SK-N-SH (cell line): ENCODE data around the gene RPL37A. TPM values are rescaled to one million over a fixed set of nuclear protein-coding genes. Genes with fewer than 3 reads are reported as not detected.

Source experiments
- CTCF ChIA-PET: fragments of 300-600, 350-600 bp; formaldehyde crosslinking; extraction: SDS; loops from one replicate; lab custom pipeline; 2021; lab: Yijun Ruan, JAX
- POLR2A ChIA-PET: fragments of 350-600 bp; sonication (Branson Sonifier 250); formaldehyde crosslinking; extraction: SDS; loops from one replicate; lab custom pipeline; 2020; ENCODE audit warnings: antibody characterized with exemption, inconsistent platforms; lab: Yijun Ruan, JAX
- DNase-seq: peaks from one replicate; pipeline ENCODE4 v3.0.0; 2012
- H2AFZ ChIP-seq: fragments of 200-600 bp; sonication (generic); 2 replicates; pipeline ENCODE4 v1.8.1; 2016; ENCODE audit warnings: antibody characterized with exemption, mild to moderate bottlenecking, low read depth
- H3F3A ChIP-seq: fragments of 200-600 bp; sonication (generic); replicated peaks from 2 replicates; pipeline ENCODE3; 2016; ENCODE audit warnings: antibody characterized with exemption, mild to moderate bottlenecking; ENCODE audit not compliant: insufficient read depth
- H3K27ac ChIP-seq, 2 experiments: fragments of 200-500 bp in 1 of 2; fragments of 200-600 bp in 1 of 2; sonication (Bioruptor generic) in 1 of 2; sonication (generic), shearing (Covaris generic) in 1 of 2; 2 replicates each; pipeline versions ENCODE4 v1.5.1 to v1.6.1; 2014 to 2016; ENCODE audit warnings: low read depth in 2 of 2, inconsistent platforms in 1 of 2, low read length in 1 of 2, mild to moderate bottlenecking in 1 of 2, mixed read lengths in 1 of 2
- H3K27me3 ChIP-seq: fragments of 200-600 bp; sonication (generic), shearing (Covaris generic); 2 replicates; pipeline ENCODE4 v1.6.1; 2016; ENCODE audit warnings: mixed run types; ENCODE audit not compliant: insufficient read depth
- H3K36me3 ChIP-seq, 2 experiments: fragments of 200-500 bp in 1 of 2; fragments of 200-600 bp in 1 of 2; sonication (Bioruptor generic) in 1 of 2; sonication (generic) in 1 of 2; replicated peaks in 1 of 2; 2 replicates each; pipeline versions ENCODE3 to v1.5.1; 2014 to 2016; ENCODE audit warnings: low read length in 1 of 2, mild to moderate bottlenecking in 1 of 2; ENCODE audit not compliant: insufficient read depth in 2 of 2, control insufficient read depth in 1 of 2
- H3K4me1 ChIP-seq, 2 experiments: fragments of 200-500 bp in 1 of 2; fragments of 200-600 bp in 1 of 2; sonication (Bioruptor generic) in 1 of 2; sonication (generic), shearing (Covaris generic) in 1 of 2; 2 replicates each; pipeline versions ENCODE4 v1.5.1 to v1.6.1; 2014 to 2016; ENCODE audit warnings: low read depth in 1 of 2, low read length in 1 of 2, mixed run types in 1 of 2; ENCODE audit not compliant: insufficient read depth in 2 of 2, control insufficient read depth in 1 of 2
- H3K4me2 ChIP-seq: fragments of 200-600 bp; sonication (generic), shearing (Covaris generic); 2 replicates; pipeline ENCODE4 v1.6.1; 2017; ENCODE audit warnings: mixed run types
- H3K4me3 ChIP-seq, 2 experiments: fragments of 200-500 bp in 1 of 2; fragments of 200-600 bp in 1 of 2; sonication (Bioruptor generic) in 1 of 2; sonication (generic), shearing (Covaris generic) in 1 of 2; 2 replicates each; pipeline versions ENCODE4 v1.5.1 to v1.8.1; 2014 to 2016; ENCODE audit warnings: low read depth in 2 of 2, inconsistent platforms in 1 of 2, low read length in 1 of 2, mild to moderate bottlenecking in 1 of 2, mixed read lengths in 1 of 2, moderate library complexity in 1 of 2
- H3K79me2 ChIP-seq: fragments of 200-600 bp; sonication (generic); 2 replicates; pipeline ENCODE4 v1.8.1; 2017; ENCODE audit warnings: mild to moderate bottlenecking; ENCODE audit not compliant: insufficient read depth
- H3K9ac ChIP-seq: fragments of 200-600 bp; sonication (generic); 2 replicates; pipeline ENCODE4 v1.6.1; 2017; ENCODE audit warnings: mixed run types
- H3K9me2 ChIP-seq: fragments of 200-600 bp; sonication (generic); 2 replicates; pipeline ENCODE4 v1.6.1; 2017; ENCODE audit warnings: mixed run types
- H3K9me3 ChIP-seq: fragments of 200-600 bp; sonication (generic); 2 replicates; pipeline ENCODE4 v1.6.1; 2017; ENCODE audit warnings: mixed run types, mild to moderate bottlenecking, moderate library complexity
- H4K20me1 ChIP-seq: fragments of 200-600 bp; sonication (generic); 2 replicates; pipeline ENCODE4 v1.6.1; 2017; ENCODE audit warnings: mild to moderate bottlenecking, mixed run types; ENCODE audit not compliant: insufficient read depth
- EP300 ChIP-seq, 2 experiments: IDR thresholded peaks; 2 replicates each; pipeline versions ENCODE4 v1.4.0 to v1.6.1; 2012; ENCODE audit warnings: borderline replicate concordance in 1 of 2, low read depth in 1 of 2, low read length in 1 of 2
- FOSL2 ChIP-seq: IDR thresholded peaks from 2 replicates; pipeline ENCODE4 v1.4.0; 2012; ENCODE audit warnings: low read depth, mild to moderate bottlenecking, moderate library complexity, borderline replicate concordance
- GATA2 ChIP-seq: sonication (generic); formaldehyde crosslinking; IDR thresholded peaks from 2 replicates; pipeline ENCODE4 v1.5.0; 2020; ENCODE audit warnings: mild to moderate bottlenecking, missing genetic modification reagents
- JUND ChIP-seq: IDR thresholded peaks from 2 replicates; pipeline ENCODE4 v1.4.0; 2012
- MEF2A ChIP-seq: IDR thresholded peaks from 2 replicates; pipeline ENCODE4 v1.4.0; 2012; ENCODE audit warnings: low read depth, borderline replicate concordance
- NFIC ChIP-seq: IDR thresholded peaks from 2 replicates; pipeline ENCODE4 v1.4.0; 2012; ENCODE audit warnings: borderline replicate concordance
- NRF1 ChIP-seq: IDR thresholded peaks from 2 replicates; pipeline ENCODE4 v1.6.1; 2012; ENCODE audit warnings: low read depth, mild to moderate bottlenecking, low read length
- POLR2AphosphoS5 ChIP-seq: IDR thresholded peaks from 2 replicates; pipeline ENCODE4 v1.6.1; 2012; ENCODE audit warnings: low read depth, low read length
- TAF1 ChIP-seq: IDR thresholded peaks from 2 replicates; pipeline ENCODE4 v1.6.1; 2012; ENCODE audit warnings: low read depth, mild to moderate bottlenecking, low read length, moderate library complexity, borderline replicate concordance
- TCF12 ChIP-seq: IDR thresholded peaks from 2 replicates; pipeline ENCODE4 v1.4.0; 2012
- YY1 ChIP-seq: IDR thresholded peaks from 2 replicates; pipeline ENCODE4 v1.4.0; 2012; ENCODE audit warnings: low read depth, mild to moderate bottlenecking
- WGBS: methylation state at CpG from one replicate; pipeline ENCODE4 v1.1.6; 2017; ENCODE audit warnings: low lambda C conversion rate; 5-methylcytosine and 5-hydroxymethylcytosine counted together
- polyA plus RNA-seq, 3 experiments: library from polyadenylated mRNA; depleted of rRNA; stranded (reverse); fragments of >200 nt; gene quantifications; 2 replicates each; pipeline ENCODE4 v1.2.3, GENCODE V29; 2012
- TF ChIP-seq, protein P1 (sequence below): IDR thresholded peaks from 2 replicates; pipeline ENCODE4 v1.4.0; 2012; ENCODE audit warnings: low read depth, borderline replicate concordance
- TF ChIP-seq, protein P2 (sequence below): fragments of 150-350 bp; IDR thresholded peaks from 2 replicates; pipeline ENCODE4 v1.6.1; 2017; ENCODE audit warnings: antibody characterized with exemption, low read length, low read depth, borderline replicate concordance
- TF ChIP-seq, protein P3 (sequence below): IDR thresholded peaks from 2 replicates; pipeline ENCODE4 v1.4.0; 2012; ENCODE audit warnings: low read depth, borderline replicate concordance
- TF ChIP-seq, protein P4 (sequence below): IDR thresholded peaks from 2 replicates; pipeline ENCODE4; 2012

RPL37A gene
- polyA plus RNA-seq, 1 of the 3 experiments (the other 2 are of a cell fraction) = 2,018 TPM

DNA sequence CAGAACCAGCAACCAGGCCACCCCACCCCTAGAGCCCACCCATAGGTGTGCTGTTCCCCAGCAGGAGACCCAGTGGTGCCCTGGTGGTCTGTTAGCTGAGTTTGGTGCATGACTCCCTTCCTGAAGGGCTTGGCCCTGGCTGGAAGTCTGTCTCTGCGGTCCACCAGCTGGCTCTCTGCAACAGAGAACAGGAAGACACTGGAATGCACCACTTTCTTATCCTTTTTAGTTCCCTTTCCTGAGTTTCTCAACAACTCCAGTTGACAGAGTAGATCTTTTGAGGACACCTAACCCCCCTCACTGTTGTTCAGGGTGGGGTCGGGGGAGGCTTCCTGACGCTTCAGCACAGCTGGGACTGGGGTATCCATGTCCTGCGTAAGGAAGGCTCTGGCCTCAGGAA lies 11.9 kb upstream of the RPL37A start:
- no peak for DNase-seq
- Histone ChIP-seq H3K36me3 (peaks cover 3 to 9% of the 10 kb centered on the region in 2 experiments), H3K9ac (no peak overlapping the region), H3K9me2 (no peaks in the 10 kb centered on the region), H4K20me1 (no peaks in the 10 kb centered on the region), H3F3A (peaks cover 21% of the 10 kb centered on the region), H3K27me3 (no peaks in the 10 kb centered on the region), H2AFZ (no peak overlapping the region), H3K27ac (no peak overlapping the region), H3K79me2 (no peaks in the 10 kb centered on the region), H3K9me3 (no peaks in the 10 kb centered on the region), H3K4me3 (no peak overlapping the region), H3K4me1 (peaks cover 0 to 21% of the 10 kb centered on the region in 2 experiments; a peak in 2 of 4 replicates), H3K4me2 (no peak overlapping the region)
- CTCF ChIA-PET = interaction anchor here (0.9 kb wide), 1 partner anchor 1226 kb away, joined by 3 read pairs; no protein-coding TSS in a partner anchor
- POLR2A ChIA-PET = interaction anchor here (1.3 to 1.6 kb wide), 2 partner anchors 11 to 12 kb away, joined by 3 to 7 read pairs; partner anchors contain the start of gene RPL37A
- no peak for TF ChIP-seq TAF1
- no peak for TF ChIP-seq YY1
- TF ChIP-seq NRF1 = no peak
- no peak for TF ChIP-seq POLR2AphosphoS5
- TF ChIP-seq, protein P1, sequence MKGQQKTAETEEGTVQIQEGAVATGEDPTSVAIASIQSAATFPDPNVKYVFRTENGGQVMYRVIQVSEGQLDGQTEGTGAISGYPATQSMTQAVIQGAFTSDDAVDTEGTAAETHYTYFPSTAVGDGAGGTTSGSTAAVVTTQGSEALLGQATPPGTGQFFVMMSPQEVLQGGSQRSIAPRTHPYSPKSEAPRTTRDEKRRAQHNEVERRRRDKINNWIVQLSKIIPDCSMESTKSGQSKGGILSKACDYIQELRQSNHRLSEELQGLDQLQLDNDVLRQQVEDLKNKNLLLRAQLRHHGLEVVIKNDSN = no peak
- TF ChIP-seq GATA2 (CRISPR knock-in tag) = no peak
- no peak for TF ChIP-seq FOSL2
- no peak for TF ChIP-seq EP300 (IDR thresholded peaks at IDR 0.05; ENCODE audit: borderline replicate concordance in 1 of 2, low read depth in 1 of 2, low read length in 1 of 2)
- TF ChIP-seq NFIC = no peak
- 86% methylated on average over 4 of the region's 4 CpGs for WGBS

DNA sequence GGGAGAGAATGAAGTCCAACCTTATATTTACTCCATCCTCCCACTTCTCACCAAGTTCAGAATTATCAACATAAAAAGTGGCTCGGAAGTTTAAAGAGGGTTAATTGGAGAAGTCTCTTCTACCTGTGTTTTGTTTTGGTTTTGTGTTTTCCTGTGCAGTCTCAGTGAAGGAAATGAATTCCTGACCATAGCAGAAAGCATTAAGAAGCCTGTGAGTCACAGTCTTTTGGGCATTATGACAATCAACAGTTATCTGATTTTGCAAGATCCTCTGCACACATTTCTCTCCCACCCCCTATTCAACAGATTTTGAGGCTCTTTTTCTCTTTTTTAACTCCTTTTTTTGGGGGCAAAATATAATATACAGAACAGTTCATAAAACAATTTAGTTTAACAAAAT lies 8.6 kb upstream of the RPL37A start:
- Histone ChIP-seq H3K79me2 (peaks cover 6% of the 10 kb centered on the region; the same call in 1 of the 2 replicates), H3K9me3 (no peaks in the 10 kb centered on the region), H3K27me3 (no peaks in the 10 kb centered on the region), H3K4me1 (peaks cover 7 to 46% of the 10 kb centered on the region in 2 experiments; a peak in 3 of 4 replicates), H3K36me3 (no peaks in the 10 kb centered on the region), H2AFZ (peak overlapping the region; percentile 70; the same call in 1 of the 2 replicates), H3K4me2 (peak overlapping the region; percentile 39), H3K9ac (peak overlapping the region; percentile 36; the same call in 1 of the 2 replicates), H3K4me3 (no peak overlapping the region; a peak in 1 of 4 replicates), H4K20me1 (no peaks in the 10 kb centered on the region), H3F3A (peaks cover 37% of the 10 kb centered on the region), H3K27ac (peak overlapping the region; percentile 64 to 94; a peak in 3 of 4 replicates), H3K9me2 (no peaks in the 10 kb centered on the region)
- no peak for DNase-seq
- POLR2A ChIA-PET = no interaction called here
- 20% methylated on average over 1 of the region's 1 CpG for WGBS
- CTCF ChIA-PET = no interaction called here
- TF ChIP-seq JUND = peak; percentile 75
- TF ChIP-seq FOSL2 = peak; percentile 78
- peak; percentile 28; the same call in 1 of the 2 replicates for TF ChIP-seq POLR2AphosphoS5
- TF ChIP-seq, protein P2, sequence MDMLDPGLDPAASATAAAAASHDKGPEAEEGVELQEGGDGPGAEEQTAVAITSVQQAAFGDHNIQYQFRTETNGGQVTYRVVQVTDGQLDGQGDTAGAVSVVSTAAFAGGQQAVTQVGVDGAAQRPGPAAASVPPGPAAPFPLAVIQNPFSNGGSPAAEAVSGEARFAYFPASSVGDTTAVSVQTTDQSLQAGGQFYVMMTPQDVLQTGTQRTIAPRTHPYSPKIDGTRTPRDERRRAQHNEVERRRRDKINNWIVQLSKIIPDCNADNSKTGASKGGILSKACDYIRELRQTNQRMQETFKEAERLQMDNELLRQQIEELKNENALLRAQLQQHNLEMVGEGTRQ = no peak
- TF ChIP-seq NFIC = peak; percentile 54; the same call in 1 of the 2 replicates
- TF ChIP-seq, protein P3, sequence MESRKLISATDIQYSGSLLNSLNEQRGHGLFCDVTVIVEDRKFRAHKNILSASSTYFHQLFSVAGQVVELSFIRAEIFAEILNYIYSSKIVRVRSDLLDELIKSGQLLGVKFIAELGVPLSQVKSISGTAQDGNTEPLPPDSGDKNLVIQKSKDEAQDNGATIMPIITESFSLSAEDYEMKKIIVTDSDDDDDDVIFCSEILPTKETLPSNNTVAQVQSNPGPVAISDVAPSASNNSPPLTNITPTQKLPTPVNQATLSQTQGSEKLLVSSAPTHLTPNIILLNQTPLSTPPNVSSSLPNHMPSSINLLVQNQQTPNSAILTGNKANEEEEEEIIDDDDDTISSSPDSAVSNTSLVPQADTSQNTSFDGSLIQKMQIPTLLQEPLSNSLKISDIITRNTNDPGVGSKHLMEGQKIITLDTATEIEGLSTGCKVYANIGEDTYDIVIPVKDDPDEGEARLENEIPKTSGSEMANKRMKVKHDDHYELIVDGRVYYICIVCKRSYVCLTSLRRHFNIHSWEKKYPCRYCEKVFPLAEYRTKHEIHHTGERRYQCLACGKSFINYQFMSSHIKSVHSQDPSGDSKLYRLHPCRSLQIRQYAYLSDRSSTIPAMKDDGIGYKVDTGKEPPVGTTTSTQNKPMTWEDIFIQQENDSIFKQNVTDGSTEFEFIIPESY = no peak
- TF ChIP-seq EP300 (IDR thresholded peaks at IDR 0.05; ENCODE audit: borderline replicate concordance in 1 of 2, low read depth in 1 of 2, low read length in 1 of 2) = peak in 1 of 2 experiments; percentile 67; a peak in 1 of 4 replicates
- TF ChIP-seq MEF2A = no peak
- peak; percentile 83 for TF ChIP-seq TCF12
- TF ChIP-seq, protein P4, sequence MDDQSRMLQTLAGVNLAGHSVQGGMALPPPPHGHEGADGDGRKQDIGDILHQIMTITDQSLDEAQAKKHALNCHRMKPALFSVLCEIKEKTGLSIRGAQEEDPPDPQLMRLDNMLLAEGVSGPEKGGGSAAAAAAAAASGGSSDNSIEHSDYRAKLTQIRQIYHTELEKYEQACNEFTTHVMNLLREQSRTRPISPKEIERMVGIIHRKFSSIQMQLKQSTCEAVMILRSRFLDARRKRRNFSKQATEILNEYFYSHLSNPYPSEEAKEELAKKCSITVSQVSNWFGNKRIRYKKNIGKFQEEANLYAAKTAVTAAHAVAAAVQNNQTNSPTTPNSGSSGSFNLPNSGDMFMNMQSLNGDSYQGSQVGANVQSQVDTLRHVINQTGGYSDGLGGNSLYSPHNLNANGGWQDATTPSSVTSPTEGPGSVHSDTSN = peak; percentile 78
